ENCODE measurements around the gene FES.

DNA sequence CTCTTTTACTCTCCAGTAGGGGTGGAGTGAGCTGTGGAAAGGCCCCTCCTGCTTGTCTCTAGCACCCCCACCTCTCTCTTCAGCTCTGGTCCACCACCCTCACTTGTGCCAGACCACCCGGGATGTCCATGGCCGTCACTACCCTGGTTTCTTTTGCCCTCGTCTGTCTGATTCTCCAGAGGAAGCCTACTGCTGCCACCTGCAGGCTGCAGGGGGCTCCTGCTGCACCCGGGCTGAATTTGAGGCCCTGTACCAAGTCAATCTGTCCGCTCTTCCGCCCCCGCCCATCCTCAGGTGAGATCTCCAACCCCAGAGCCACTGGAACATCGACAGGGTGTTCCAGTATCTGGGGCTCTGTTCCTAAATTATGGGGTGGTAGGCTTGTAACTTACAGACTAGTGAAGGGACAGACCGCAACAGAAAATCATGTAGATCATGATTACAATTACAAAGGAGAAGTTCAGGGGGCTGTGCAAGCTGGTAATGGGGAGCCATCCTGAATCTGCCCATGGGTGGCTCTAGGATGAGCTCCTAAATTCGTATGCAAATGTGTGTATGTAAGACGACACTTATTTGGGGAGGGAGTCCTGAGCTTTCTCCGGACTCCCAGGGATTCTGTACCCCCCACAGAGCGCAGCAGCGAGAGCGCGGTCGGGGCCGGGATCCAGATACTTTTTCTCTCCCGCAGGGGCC, 50.1 kb downstream of the FES start:
- no peak for TF ChIP-seq POLR2AphosphoS5 (IDR thresholded peaks at IDR 0.05; ENCODE audit: low read depth, low read length)
- peak; percentile 10; the same call in 1 of the 2 replicates for TF ChIP-seq TAF1 (IDR thresholded peaks at IDR 0.05; ENCODE audit: borderline replicate concordance, insufficient read depth, low read length)
- no peak for TF ChIP-seq SIN3A (IDR thresholded peaks at IDR 0.05; ENCODE audit: borderline replicate concordance, insufficient read depth, low read length)
- TF ChIP-seq, protein P1, sequence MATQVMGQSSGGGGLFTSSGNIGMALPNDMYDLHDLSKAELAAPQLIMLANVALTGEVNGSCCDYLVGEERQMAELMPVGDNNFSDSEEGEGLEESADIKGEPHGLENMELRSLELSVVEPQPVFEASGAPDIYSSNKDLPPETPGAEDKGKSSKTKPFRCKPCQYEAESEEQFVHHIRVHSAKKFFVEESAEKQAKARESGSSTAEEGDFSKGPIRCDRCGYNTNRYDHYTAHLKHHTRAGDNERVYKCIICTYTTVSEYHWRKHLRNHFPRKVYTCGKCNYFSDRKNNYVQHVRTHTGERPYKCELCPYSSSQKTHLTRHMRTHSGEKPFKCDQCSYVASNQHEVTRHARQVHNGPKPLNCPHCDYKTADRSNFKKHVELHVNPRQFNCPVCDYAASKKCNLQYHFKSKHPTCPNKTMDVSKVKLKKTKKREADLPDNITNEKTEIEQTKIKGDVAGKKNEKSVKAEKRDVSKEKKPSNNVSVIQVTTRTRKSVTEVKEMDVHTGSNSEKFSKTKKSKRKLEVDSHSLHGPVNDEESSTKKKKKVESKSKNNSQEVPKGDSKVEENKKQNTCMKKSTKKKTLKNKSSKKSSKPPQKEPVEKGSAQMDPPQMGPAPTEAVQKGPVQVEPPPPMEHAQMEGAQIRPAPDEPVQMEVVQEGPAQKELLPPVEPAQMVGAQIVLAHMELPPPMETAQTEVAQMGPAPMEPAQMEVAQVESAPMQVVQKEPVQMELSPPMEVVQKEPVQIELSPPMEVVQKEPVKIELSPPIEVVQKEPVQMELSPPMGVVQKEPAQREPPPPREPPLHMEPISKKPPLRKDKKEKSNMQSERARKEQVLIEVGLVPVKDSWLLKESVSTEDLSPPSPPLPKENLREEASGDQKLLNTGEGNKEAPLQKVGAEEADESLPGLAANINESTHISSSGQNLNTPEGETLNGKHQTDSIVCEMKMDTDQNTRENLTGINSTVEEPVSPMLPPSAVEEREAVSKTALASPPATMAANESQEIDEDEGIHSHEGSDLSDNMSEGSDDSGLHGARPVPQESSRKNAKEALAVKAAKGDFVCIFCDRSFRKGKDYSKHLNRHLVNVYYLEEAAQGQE (IDR thresholded peaks at IDR 0.05; ENCODE audit: insufficient read depth in 1 of 2, low read depth in 2 of 2, low read length in 2 of 2) = no peak
